ENCODE results near the gene C9orf153.

DNA sequence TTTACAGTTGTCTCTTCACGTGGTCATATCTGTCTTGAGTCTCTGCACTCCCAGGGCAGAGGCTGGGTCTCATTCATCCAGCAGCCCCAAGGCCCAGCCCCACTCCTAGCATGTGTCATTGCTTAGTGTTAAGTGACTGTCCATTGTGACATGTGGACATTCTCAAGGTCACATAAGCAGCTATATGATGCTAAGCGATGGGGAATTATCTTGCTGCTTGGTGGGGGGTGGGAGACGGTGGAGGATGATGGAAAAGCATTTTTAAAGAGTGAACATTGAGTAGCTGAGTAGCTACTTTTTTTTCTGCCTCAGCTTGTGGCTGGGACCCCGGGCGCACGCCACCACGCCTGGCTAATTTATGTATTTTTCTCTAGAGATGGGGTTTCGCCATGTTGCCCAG is at the start of gene C9orf153:
- TF ChIP-seq, protein P1, sequence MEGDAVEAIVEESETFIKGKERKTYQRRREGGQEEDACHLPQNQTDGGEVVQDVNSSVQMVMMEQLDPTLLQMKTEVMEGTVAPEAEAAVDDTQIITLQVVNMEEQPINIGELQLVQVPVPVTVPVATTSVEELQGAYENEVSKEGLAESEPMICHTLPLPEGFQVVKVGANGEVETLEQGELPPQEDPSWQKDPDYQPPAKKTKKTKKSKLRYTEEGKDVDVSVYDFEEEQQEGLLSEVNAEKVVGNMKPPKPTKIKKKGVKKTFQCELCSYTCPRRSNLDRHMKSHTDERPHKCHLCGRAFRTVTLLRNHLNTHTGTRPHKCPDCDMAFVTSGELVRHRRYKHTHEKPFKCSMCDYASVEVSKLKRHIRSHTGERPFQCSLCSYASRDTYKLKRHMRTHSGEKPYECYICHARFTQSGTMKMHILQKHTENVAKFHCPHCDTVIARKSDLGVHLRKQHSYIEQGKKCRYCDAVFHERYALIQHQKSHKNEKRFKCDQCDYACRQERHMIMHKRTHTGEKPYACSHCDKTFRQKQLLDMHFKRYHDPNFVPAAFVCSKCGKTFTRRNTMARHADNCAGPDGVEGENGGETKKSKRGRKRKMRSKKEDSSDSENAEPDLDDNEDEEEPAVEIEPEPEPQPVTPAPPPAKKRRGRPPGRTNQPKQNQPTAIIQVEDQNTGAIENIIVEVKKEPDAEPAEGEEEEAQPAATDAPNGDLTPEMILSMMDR (IDR thresholded peaks at IDR 0.05): no peak
- TF ChIP-seq POLR2A (IDR thresholded peaks at IDR 0.05): no peak

Measured in thyroid gland (tissue), 4 donors.